CD14-positive monocyte (primary cell): ENCODE measurements around the gene PRCP. TPM values are rescaled to one million over a fixed set of nuclear protein-coding genes. Genes with fewer than 3 reads are reported as not detected.

Experiments used
- DNase-seq, 3 donors: peaks; one replicate each; pipeline ENCODE4 v3.0.0-alpha.2; 2011 to 2022
- H2AFZ ChIP-seq: 2 replicates; pipeline ENCODE4 v1.6.0; 2012; ENCODE audit warnings: mild to moderate bottlenecking, low read depth, low read length, inconsistent platforms; ENCODE audit not compliant: insufficient read depth, poor library complexity, severe bottlenecking
- H3K27ac ChIP-seq, 2 donors: 1 replicate in 1 of 2; 2 replicates in 1 of 2; pipeline ENCODE4 v1.5.1; 2012 to 2013; ENCODE audit warnings: low read length in 2 of 2, control low read depth in 1 of 2, inconsistent platforms in 1 of 2, low read depth in 1 of 2, mild to moderate bottlenecking in 1 of 2
- H3K27me3 ChIP-seq, 2 donors: one replicate each; pipeline versions ENCODE4 v1.6.0 to v1.6.1; 2011 to 2013; ENCODE audit warnings: low read length in 2 of 2; ENCODE audit not compliant: control insufficient read depth in 2 of 2, insufficient read depth in 2 of 2
- H3K36me3 ChIP-seq, 2 donors: replicated peaks in 1 of 2; 1 replicate in 1 of 2; 2 replicates in 1 of 2; pipeline versions ENCODE4 v1.5.1 to v1.6.1; 2012 to 2013; ENCODE audit warnings: low read length in 2 of 2, control low read depth in 1 of 2, inconsistent platforms in 1 of 2, mild to moderate bottlenecking in 1 of 2; ENCODE audit not compliant: insufficient read depth in 2 of 2, control insufficient read depth in 1 of 2
- H3K4me1 ChIP-seq, 2 donors: 1 replicate in 1 of 2; 2 replicates in 1 of 2; pipeline versions ENCODE4 v1.5.1 to v1.6.1; 2012 to 2013; ENCODE audit warnings: low read length in 2 of 2, control low read depth in 1 of 2, inconsistent platforms in 1 of 2, mild to moderate bottlenecking in 1 of 2, moderate library complexity in 1 of 2; ENCODE audit not compliant: insufficient read depth in 2 of 2, control insufficient read depth in 1 of 2
- H3K4me2 ChIP-seq: replicated peaks from 2 replicates; pipeline ENCODE3; 2012; ENCODE audit warnings: low read length, moderate library complexity, mild to moderate bottlenecking; ENCODE audit not compliant: poor library complexity, severe bottlenecking; ENCODE audit errors: extremely low read depth
- H3K4me3 ChIP-seq, 3 experiments: fragments of 200-600 bp in 1 of 3; sonication (generic) in 1 of 3; replicated peaks in 1 of 3; 1 replicate in 2 of 3; 2 replicates in 1 of 3; pipeline ENCODE4 v1.5.1; 2011 to 2013; ENCODE audit warnings: low read length in 3 of 3, mild to moderate bottlenecking in 3 of 3, control low read depth in 2 of 3, low read depth in 2 of 3, inconsistent platforms in 1 of 3, moderate library complexity in 1 of 3
- H3K79me2 ChIP-seq: 2 replicates; pipeline ENCODE4 v1.6.0; 2012; ENCODE audit warnings: mild to moderate bottlenecking, control low read depth, inconsistent platforms, low read length, moderate library complexity; ENCODE audit not compliant: insufficient read depth
- H3K9ac ChIP-seq: 2 replicates; pipeline ENCODE4 v1.6.0; 2017; ENCODE audit warnings: low read length, mild to moderate bottlenecking; ENCODE audit not compliant: insufficient read depth, poor library complexity, severe bottlenecking
- H3K9me3 ChIP-seq, 2 donors: replicated peaks in 1 of 2; 1 replicate in 1 of 2; 2 replicates in 1 of 2; pipeline versions ENCODE4 v1.5.1 to v1.6.1; 2012 to 2013; ENCODE audit warnings: low read length in 2 of 2, control low read depth in 1 of 2; ENCODE audit not compliant: control insufficient read depth in 1 of 2, insufficient read depth in 1 of 2
- H4K20me1 ChIP-seq: 2 replicates; pipeline ENCODE4 v1.6.0; 2012; ENCODE audit warnings: mild to moderate bottlenecking, low read length, control low read depth, moderate library complexity; ENCODE audit not compliant: insufficient read depth
- H3K27ac Mint-ChIP-seq, 7 donors: one replicate each; pipeline ENCODE4 v1.8.0; 2020; ENCODE audit warnings: mild to moderate bottlenecking in 7 of 7, mixed read lengths in 7 of 7, moderate library complexity in 6 of 7, inconsistent platforms in 2 of 7
- H3K27me3 Mint-ChIP-seq, 3 donors: one replicate each; pipeline ENCODE4 v1.8.0; 2021 to 2022; ENCODE audit warnings: low read depth in 3 of 3, mild to moderate bottlenecking in 3 of 3, mixed read lengths in 3 of 3, moderate library complexity in 3 of 3, inconsistent platforms in 1 of 3
- H3K36me3 Mint-ChIP-seq, 2 donors: one replicate each; pipeline ENCODE4 v1.8.0; 2020; ENCODE audit warnings: mixed read lengths in 2 of 2, inconsistent platforms in 1 of 2, mild to moderate bottlenecking in 1 of 2
- H3K4me1 Mint-ChIP-seq: one replicate; pipeline ENCODE4 v1.8.0; 2020; ENCODE audit warnings: mild to moderate bottlenecking, mixed read lengths
- H3K4me3 Mint-ChIP-seq, 2 donors: one replicate each; pipeline ENCODE4 v1.8.0; 2020; ENCODE audit warnings: mild to moderate bottlenecking in 2 of 2, mixed read lengths in 2 of 2, moderate library complexity in 1 of 2
- H3K9me3 Mint-ChIP-seq, 7 donors: one replicate each; pipeline ENCODE4 v1.8.0; 2020 to 2022; ENCODE audit warnings: mixed read lengths in 7 of 7, mild to moderate bottlenecking in 6 of 7, moderate library complexity in 6 of 7, inconsistent platforms in 2 of 7
- WGBS: methylation state at CpG from one replicate; pipeline ENCODE4 v1.1.5; 2013; ENCODE audit warnings: missing lambda C conversion rate; ENCODE audit not compliant: insufficient coverage; 5-methylcytosine and 5-hydroxymethylcytosine counted together
- intact Hi-C, 2 donors: fragments of 100-400 bp; cut with micrococcal nuclease; formaldehyde crosslinking; loops; one replicate each; pipeline versions ENCODE4 v1.15.0 to v1.15.1; 2023
- polyA plus RNA-seq, 3 donors: library from polyadenylated mRNA; depleted of rRNA in 1 of 3; unstranded in 2 of 3; stranded (reverse) in 1 of 3; fragments of 300-500 nt in 2 of 3; fragments of >200 nt in 1 of 3; fragmentation: Illumina TruSeq in 2 of 3; gene quantifications; 1 replicate in 2 of 3; 2 replicates in 1 of 3; pipeline ENCODE4 v1.2.3, GENCODE V29; 2012 to 2021
- TF ChIP-seq, protein P1 (sequence below): fragments of 200-600 bp; IDR thresholded peaks from one replicate; pipeline ENCODE4 v1.8.0; 2022; ENCODE audit warnings: antibody characterized with exemption, mild to moderate bottlenecking

The PRCP gene
- polyA plus RNA-seq, 3 donors = 68.0 to 228 (median 186) TPM

DNA sequence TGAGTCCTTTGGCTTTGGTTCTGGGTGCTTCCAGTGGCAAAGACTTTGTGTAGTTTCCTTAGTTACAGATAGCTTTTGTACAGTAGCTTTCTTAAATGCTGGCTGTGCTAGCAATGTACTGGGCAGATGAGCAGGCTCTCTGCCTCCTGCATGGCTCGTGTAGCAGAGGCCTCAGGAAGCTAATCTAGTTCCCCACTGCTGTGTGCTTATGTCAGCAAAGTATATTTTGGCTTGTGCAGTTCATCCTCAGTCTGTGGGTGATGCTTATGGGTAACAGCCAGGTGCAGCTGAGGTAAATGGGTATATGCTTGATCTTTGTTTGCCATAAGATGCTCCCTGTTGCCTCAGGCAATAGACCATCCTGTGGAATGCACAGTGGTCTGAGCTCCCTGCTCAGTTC lies 97.5 kb downstream of the PRCP start:
- H3K4me2 ChIP-seq = no peak overlapping the region
- WGBS = 71% methylated on average over 1 of the region's 1 CpG
- intact Hi-C loops = no loop called here
- no peak for DNase-seq
- H3K79me2 ChIP-seq = no peaks in the 10 kb centered on the region
- no peaks in the 10 kb centered on the region for H3K36me3 ChIP-seq
- H4K20me1 ChIP-seq = no peaks in the 10 kb centered on the region
- Mint-ChIP-seq H3K4me3 (no peak overlapping the region), H3K9me3 (peaks cover 0 to 7% (median 2%) of the 10 kb centered on the region in 7 donors), H3K27ac (no peak overlapping the region), H3K27me3 (peaks cover 2 to 5% (median 3%) of the 10 kb centered on the region in 3 donors), H3K36me3 (no peaks in the 10 kb centered on the region), H3K4me1 (no peaks in the 10 kb centered on the region)
- H3K9me3 ChIP-seq = no peaks in the 10 kb centered on the region
- no peak overlapping the region for H3K4me3 ChIP-seq
- no peak overlapping the region for H2AFZ ChIP-seq
- no peak overlapping the region for H3K27ac ChIP-seq
- no peaks in the 10 kb centered on the region for H3K27me3 ChIP-seq
- TF ChIP-seq, protein P1, sequence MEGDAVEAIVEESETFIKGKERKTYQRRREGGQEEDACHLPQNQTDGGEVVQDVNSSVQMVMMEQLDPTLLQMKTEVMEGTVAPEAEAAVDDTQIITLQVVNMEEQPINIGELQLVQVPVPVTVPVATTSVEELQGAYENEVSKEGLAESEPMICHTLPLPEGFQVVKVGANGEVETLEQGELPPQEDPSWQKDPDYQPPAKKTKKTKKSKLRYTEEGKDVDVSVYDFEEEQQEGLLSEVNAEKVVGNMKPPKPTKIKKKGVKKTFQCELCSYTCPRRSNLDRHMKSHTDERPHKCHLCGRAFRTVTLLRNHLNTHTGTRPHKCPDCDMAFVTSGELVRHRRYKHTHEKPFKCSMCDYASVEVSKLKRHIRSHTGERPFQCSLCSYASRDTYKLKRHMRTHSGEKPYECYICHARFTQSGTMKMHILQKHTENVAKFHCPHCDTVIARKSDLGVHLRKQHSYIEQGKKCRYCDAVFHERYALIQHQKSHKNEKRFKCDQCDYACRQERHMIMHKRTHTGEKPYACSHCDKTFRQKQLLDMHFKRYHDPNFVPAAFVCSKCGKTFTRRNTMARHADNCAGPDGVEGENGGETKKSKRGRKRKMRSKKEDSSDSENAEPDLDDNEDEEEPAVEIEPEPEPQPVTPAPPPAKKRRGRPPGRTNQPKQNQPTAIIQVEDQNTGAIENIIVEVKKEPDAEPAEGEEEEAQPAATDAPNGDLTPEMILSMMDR = no peak
- no peaks in the 10 kb centered on the region for H3K4me1 ChIP-seq
- H3K9ac ChIP-seq = no peak overlapping the region

DNA sequence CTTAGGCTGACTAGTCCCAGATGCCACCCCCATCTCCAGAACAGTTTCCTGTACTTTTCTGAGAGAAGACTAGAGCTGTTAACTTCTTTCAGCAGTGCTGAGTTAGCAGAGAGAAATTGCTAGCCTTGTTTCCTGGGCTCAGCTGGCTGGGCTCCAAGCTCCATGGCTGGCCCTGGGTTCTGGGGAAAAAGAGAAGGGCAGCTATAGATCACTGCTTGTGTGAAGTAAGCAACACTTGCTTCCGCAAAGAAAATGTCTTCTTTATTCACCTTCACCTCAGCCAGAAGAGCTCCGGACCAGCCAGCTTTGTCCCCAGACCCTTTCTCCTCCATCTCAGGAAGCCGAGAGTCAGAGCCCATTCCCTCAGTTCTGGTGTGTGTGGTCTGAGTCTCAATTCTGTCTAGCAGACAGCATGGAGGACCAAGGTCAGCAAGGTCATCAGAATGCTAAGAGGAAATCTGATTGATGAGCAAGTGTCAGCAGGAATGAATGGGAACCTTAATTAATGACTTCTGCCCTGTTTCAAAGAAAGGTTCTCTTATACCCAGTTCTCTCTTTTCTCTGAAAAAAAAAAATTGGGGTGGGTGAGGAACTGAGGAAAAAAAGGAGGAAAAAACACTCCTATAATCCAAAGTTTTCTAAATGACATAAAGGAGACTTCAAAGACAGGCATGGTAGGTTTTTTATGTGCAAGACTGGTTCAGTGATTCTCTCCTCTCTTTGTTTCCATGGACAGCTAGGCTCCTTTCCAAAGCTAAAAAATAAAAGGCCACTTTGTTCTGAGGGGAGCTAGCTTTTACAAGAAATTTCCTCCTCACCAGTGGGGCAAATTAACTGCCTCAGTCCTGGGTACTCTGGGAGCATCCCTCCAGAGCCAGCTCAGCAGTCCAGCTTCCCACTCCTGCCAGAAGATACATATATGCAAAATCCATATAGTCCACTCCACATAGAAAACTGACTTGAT lies 103.0 kb downstream of the PRCP start:
- Histone ChIP-seq H3K4me1 (no peaks in the 10 kb centered on the region), H3K27ac (no peak overlapping the region), H2AFZ (no peak overlapping the region), H3K9ac (no peak overlapping the region), H3K36me3 (no peaks in the 10 kb centered on the region), H3K79me2 (no peaks in the 10 kb centered on the region), H3K9me3 (no peaks in the 10 kb centered on the region), H4K20me1 (no peaks in the 10 kb centered on the region), H3K4me2 (no peak overlapping the region), H3K4me3 (no peak overlapping the region), H3K27me3 (no peaks in the 10 kb centered on the region)
- Mint-ChIP-seq H3K4me3 (no peak overlapping the region), H3K9me3 (peaks cover 0 to 4% (median 1%) of the 10 kb centered on the region in 7 donors), H3K4me1 (no peaks in the 10 kb centered on the region), H3K36me3 (no peaks in the 10 kb centered on the region), H3K27me3 (peaks cover 0 to 4% (median 2%) of the 10 kb centered on the region in 3 donors), H3K27ac (no peak overlapping the region)
- TF ChIP-seq, protein P1 = no peak
- intact Hi-C loops = no loop called here
- DNase-seq = no peak
- WGBS = no CpG with 5 or more reads among the region's 3 CpGs
